Endothelial cell of umbilical vein (primary cell): ENCODE measurements around the gene PGF. TPM values are rescaled to one million over a fixed set of nuclear protein-coding genes. Genes with fewer than 3 reads are reported as not detected.

Experiments
- BruUV-seq: library from RNA; stranded (reverse); fragments of 400-500 nt; replicated peaks from 2 replicates; lab custom pipeline; 2021; lab: Mats Ljungman, UMichigan
- CTCF ChIA-PET: fragments of 300-600, 350-600 bp; sonication (Branson Sonifier 250); formaldehyde crosslinking; loops from one replicate; lab custom pipeline; 2021; ENCODE audit warnings: antibody characterized with exemption, inconsistent platforms; lab: Charles Lee
- POLR2A ChIA-PET: fragments of 300-600, 350-600 bp; sonication (Branson Sonifier 250); formaldehyde crosslinking; loops from one replicate; lab custom pipeline; 2021; ENCODE audit warnings: antibody characterized with exemption, inconsistent platforms; lab: Charles Lee
- DNase-seq: peaks from one replicate; pipeline ENCODE4 v3.0.0-alpha.2; 2011; ENCODE audit warnings: low read depth, low spot score
- FAIRE-seq: peaks from 2 replicates; lab custom pipeline; 2011; peaks lifted over from hg19 to GRCh38; lab: Jason Lieb, UNC
- H2AFZ ChIP-seq: 2 replicates; pipeline ENCODE4 v1.6.0; 2012; ENCODE audit warnings: low read depth, low read length, control low read depth, inconsistent platforms
- H3K27ac ChIP-seq: 2 replicates; pipeline ENCODE4 v1.5.1; 2011; ENCODE audit warnings: low read depth, mild to moderate bottlenecking, control low read depth, low read length, moderate library complexity; ENCODE audit not compliant: insufficient read depth
- H3K27me3 ChIP-seq, 2 experiments: 2 replicates each; pipeline versions ENCODE4 v1.6.0 to v1.6.1; 2011; ENCODE audit warnings: low read length in 2 of 2, mixed read lengths in 1 of 2; ENCODE audit not compliant: control insufficient read depth in 2 of 2, insufficient read depth in 2 of 2
- H3K36me3 ChIP-seq, 2 experiments: 2 replicates in 1 of 2; 3 replicates in 1 of 2; pipeline ENCODE4 v1.5.1; 2011; ENCODE audit warnings: low read length in 2 of 2, mild to moderate bottlenecking in 1 of 2, moderate library complexity in 1 of 2; ENCODE audit not compliant: control insufficient read depth in 2 of 2, insufficient read depth in 2 of 2; ENCODE audit errors: extremely low read depth in 1 of 2
- H3K4me1 ChIP-seq: 3 replicates; pipeline ENCODE4 v1.5.1; 2011; ENCODE audit warnings: mild to moderate bottlenecking, low read length; ENCODE audit not compliant: control insufficient read depth, insufficient read depth; ENCODE audit errors: extremely low read depth
- H3K4me2 ChIP-seq: 2 replicates; pipeline ENCODE4 v1.6.1; 2011; ENCODE audit warnings: low read length, control low read depth, mixed read lengths; ENCODE audit not compliant: insufficient read depth
- H3K4me3 ChIP-seq, 3 experiments: fragments of 200-600 bp in 1 of 3; sonication (generic), shearing (Covaris generic) in 1 of 3; replicated peaks in 1 of 3; 2 replicates each; pipeline ENCODE4 v1.5.1; 2011 to 2016; ENCODE audit warnings: control low read depth in 3 of 3, low read length in 3 of 3, mild to moderate bottlenecking in 2 of 3, inconsistent platforms in 1 of 3, low read depth in 1 of 3, moderate library complexity in 1 of 3; ENCODE audit not compliant: insufficient read depth in 1 of 3
- H3K79me2 ChIP-seq: 2 replicates; pipeline ENCODE4 v1.6.0; 2012; ENCODE audit warnings: low read length, inconsistent platforms; ENCODE audit not compliant: control insufficient read depth, insufficient read depth
- H3K9ac ChIP-seq: replicated peaks from 2 replicates; pipeline ENCODE3; 2011; ENCODE audit warnings: low read length, control low read depth; ENCODE audit not compliant: insufficient read depth; ENCODE audit errors: extremely low read depth
- H3K9me1 ChIP-seq: replicated peaks from 3 replicates; pipeline ENCODE4 v1.6.0; 2011; ENCODE audit warnings: mild to moderate bottlenecking, low read length; ENCODE audit not compliant: control insufficient read depth, insufficient read depth; ENCODE audit errors: extremely low read depth
- H3K9me3 ChIP-seq: replicated peaks from 2 replicates; pipeline ENCODE4 v1.5.1; 2012; ENCODE audit warnings: low read length, inconsistent platforms; ENCODE audit not compliant: control insufficient read depth, insufficient read depth
- H4K20me1 ChIP-seq: replicated peaks from 2 replicates; pipeline ENCODE3; 2011; ENCODE audit warnings: mild to moderate bottlenecking, low read length; ENCODE audit not compliant: control insufficient read depth, insufficient read depth; ENCODE audit errors: extremely low read depth
- EZH2 ChIP-seq: IDR thresholded peaks from 2 replicates; pipeline ENCODE4 v1.6.1; 2012; ENCODE audit warnings: borderline replicate concordance, low read depth, mild to moderate bottlenecking, moderate library complexity, low read length, inconsistent platforms; ENCODE audit not compliant: severe bottlenecking
- FOS ChIP-seq: IDR thresholded peaks from 2 replicates; pipeline ENCODE4 v1.6.1; 2011; ENCODE audit warnings: mild to moderate bottlenecking, low read length, moderate library complexity, borderline replicate concordance; ENCODE audit not compliant: insufficient read depth
- GATA2 ChIP-seq: IDR thresholded peaks from 2 replicates; pipeline ENCODE4 v1.7.0; 2011; ENCODE audit warnings: low read depth, mild to moderate bottlenecking, moderate library complexity, mixed read lengths, low read length; ENCODE audit not compliant: insufficient read length, insufficient read depth
- JUN ChIP-seq: IDR thresholded peaks from 2 replicates; pipeline ENCODE4 v1.6.1; 2011; ENCODE audit warnings: borderline replicate concordance, low read depth; ENCODE audit not compliant: insufficient read length, insufficient read depth
- MYC ChIP-seq: IDR thresholded peaks from one replicate; pipeline ENCODE4 v1.6.1; 2011; ENCODE audit warnings: mild to moderate bottlenecking, low read depth, low read length
- POLR2A ChIP-seq: IDR thresholded peaks from 2 replicates; pipeline ENCODE4 v1.6.1; 2012; ENCODE audit warnings: low read depth, mild to moderate bottlenecking, control low read depth, low read length
- POLR2AphosphoS5 ChIP-seq: IDR thresholded peaks from 2 replicates; pipeline ENCODE4 v1.6.1; 2012; ENCODE audit warnings: low read depth, mild to moderate bottlenecking, control low read depth, low read length, moderate library complexity; ENCODE audit not compliant: insufficient read depth
- dilution Hi-C: fragments of 300-500 bp; cut with MboI; formaldehyde crosslinking; loops from one replicate; pipeline ENCODE4 v1.15.0; 2019; ENCODE audit warnings: low sequenced_read_pairs; ENCODE audit not compliant: extremely low pct_ligation_motif_present
- intact Hi-C: fragments of 100-400 bp; cut with micrococcal nuclease; formaldehyde crosslinking; loops from one replicate; pipeline ENCODE4 v1.10.0; 2022
- polyA plus RNA-seq, 4 experiments: library from polyadenylated mRNA; depleted of rRNA in 3 of 4; stranded (reverse) in 3 of 4; unstranded in 1 of 4; fragments of >200 nt; gene quantifications; 2 replicates each; pipeline versions ENCODE4 v1.2.1 to v1.2.3, GENCODE V29; 2011 to 2012; ENCODE audit warnings: missing spikeins in 1 of 4
- total RNA-seq: library from RNA; stranded (reverse); gene quantifications from 2 replicates; pipeline ENCODE4 v1.2.3, GENCODE V29; 2021
- TF ChIP-seq, protein P1 (sequence below), 2 donors: IDR thresholded peaks; 1 replicate in 1 of 2; 2 replicates in 1 of 2; pipeline ENCODE4 v1.5.1; 2011; ENCODE audit warnings: low read length in 2 of 2, mild to moderate bottlenecking in 2 of 2, moderate library complexity in 2 of 2, control low read depth in 1 of 2, inconsistent platforms in 1 of 2, low read depth in 1 of 2; ENCODE audit not compliant: insufficient read depth in 1 of 2; ENCODE audit errors: extremely low read depth in 1 of 2
- TF ChIP-seq, protein P2 (sequence below): IDR thresholded peaks from 2 replicates; pipeline ENCODE4 v1.6.1; 2011; ENCODE audit not compliant: insufficient read depth, insufficient read length

Gene PGF
- total and polyA plus RNA-seq, 2 donors (not counting 3 experiments of a cell fraction or from before 2014, with no cell fraction given): 89.0 to 206 TPM

DNA sequence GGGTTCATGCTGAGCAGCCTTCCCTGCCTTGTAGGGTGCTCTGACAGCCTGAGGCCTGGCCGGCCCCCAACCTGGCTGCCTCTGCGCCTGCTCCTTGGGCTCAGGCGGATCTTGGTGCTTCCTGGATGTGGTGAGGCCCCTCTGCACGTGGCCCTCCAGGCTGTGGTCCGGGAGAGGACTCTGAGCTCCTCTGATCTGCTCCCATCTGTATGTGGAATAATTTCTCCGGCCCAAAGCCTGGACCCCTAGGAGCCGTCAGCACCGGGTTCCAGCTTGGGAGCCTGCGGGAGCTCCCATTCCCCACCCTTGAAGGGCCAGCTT is 26.0 kb upstream of the PGF start:
- Histone ChIP-seq H3K27ac (peak overlapping the region; percentile 98), H2AFZ (no peak overlapping the region)
- intact Hi-C loops: loop anchor here (1.0 kb wide), 1 partner anchor 8 kb away; no protein-coding TSS in a partner anchor

GRCh38 chr14:74980731-74981461 is 25.5 kb upstream of the PGF start:
- no peaks in the 10 kb centered on the region for H4K20me1 ChIP-seq
- no peak overlapping the region for H3K4me2 ChIP-seq
- peak overlapping the region; percentile 98 for H3K27ac ChIP-seq
- ChIA-PET POLR2A (interaction anchor here (1.5 to 2.6 kb wide), 2 partner anchors 16 to 26 kb away, joined by 7 to 19 read pairs; partner anchors contain the start of gene PGF), CTCF (interaction anchor here (0.6 to 3.4 kb wide), 11 partner anchors 8 to 107 kb away, joined by 3 to 20 read pairs (median 5); partner anchors contain the start of gene PGF)
- peak; percentile 73 for TF ChIP-seq POLR2A
- no peak for TF ChIP-seq MYC
- TF ChIP-seq, protein P1, sequence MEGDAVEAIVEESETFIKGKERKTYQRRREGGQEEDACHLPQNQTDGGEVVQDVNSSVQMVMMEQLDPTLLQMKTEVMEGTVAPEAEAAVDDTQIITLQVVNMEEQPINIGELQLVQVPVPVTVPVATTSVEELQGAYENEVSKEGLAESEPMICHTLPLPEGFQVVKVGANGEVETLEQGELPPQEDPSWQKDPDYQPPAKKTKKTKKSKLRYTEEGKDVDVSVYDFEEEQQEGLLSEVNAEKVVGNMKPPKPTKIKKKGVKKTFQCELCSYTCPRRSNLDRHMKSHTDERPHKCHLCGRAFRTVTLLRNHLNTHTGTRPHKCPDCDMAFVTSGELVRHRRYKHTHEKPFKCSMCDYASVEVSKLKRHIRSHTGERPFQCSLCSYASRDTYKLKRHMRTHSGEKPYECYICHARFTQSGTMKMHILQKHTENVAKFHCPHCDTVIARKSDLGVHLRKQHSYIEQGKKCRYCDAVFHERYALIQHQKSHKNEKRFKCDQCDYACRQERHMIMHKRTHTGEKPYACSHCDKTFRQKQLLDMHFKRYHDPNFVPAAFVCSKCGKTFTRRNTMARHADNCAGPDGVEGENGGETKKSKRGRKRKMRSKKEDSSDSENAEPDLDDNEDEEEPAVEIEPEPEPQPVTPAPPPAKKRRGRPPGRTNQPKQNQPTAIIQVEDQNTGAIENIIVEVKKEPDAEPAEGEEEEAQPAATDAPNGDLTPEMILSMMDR (IDR thresholded peaks at IDR 0.05; ENCODE audit: extremely low read depth in 1 of 2, insufficient read depth in 1 of 2, low read depth in 1 of 2, low read length in 2 of 2): no peak
- peak; percentile 53 for TF ChIP-seq GATA2
- TF ChIP-seq EZH2: no peak
- TF ChIP-seq JUN: no peak
- TF ChIP-seq POLR2AphosphoS5: peak; percentile 97
- TF ChIP-seq FOS: peak; percentile 4
- TF ChIP-seq, protein P2, sequence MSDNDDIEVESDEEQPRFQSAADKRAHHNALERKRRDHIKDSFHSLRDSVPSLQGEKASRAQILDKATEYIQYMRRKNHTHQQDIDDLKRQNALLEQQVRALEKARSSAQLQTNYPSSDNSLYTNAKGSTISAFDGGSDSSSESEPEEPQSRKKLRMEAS: no peak
- FAIRE-seq (peak; percentile 98), DNase-seq (peak; percentile 67)
- no peak overlapping the region for H3K4me3 ChIP-seq
- no peaks in the 10 kb centered on the region for H3K9me3 ChIP-seq
- peak overlapping the region; percentile 79 for H3K9ac ChIP-seq
- H3K9me1 ChIP-seq: no peaks in the 10 kb centered on the region
- H3K36me3 ChIP-seq: no peaks in the 10 kb centered on the region
- H3K4me1 ChIP-seq: peaks cover 53% of the 10 kb centered on the region
- H3K27me3 ChIP-seq: no peaks in the 10 kb centered on the region
- no peaks in the 10 kb centered on the region for H3K79me2 ChIP-seq
- TSS peak; percentile 27 for BruUV-seq
- intact Hi-C loops (loop anchor here (1.0 kb wide), 1 partner anchor 8 kb away; no protein-coding TSS in a partner anchor), dilution Hi-C loops (no loop called here)
- H2AFZ ChIP-seq: peak overlapping the region; percentile 42

More for the DNA sequence above, 26.0 kb upstream of the PGF start:
- Histone ChIP-seq H3K9me1 (no peaks in the 10 kb centered on the region), H3K4me2 (no peak overlapping the region), H3K9ac (peak overlapping the region; percentile 79), H3K4me1 (peaks cover 53% of the 10 kb centered on the region), H3K9me3 (no peaks in the 10 kb centered on the region), H3K4me3 (no peak overlapping the region), H3K36me3 (no peaks in the 10 kb centered on the region), H3K27me3 (no peaks in the 10 kb centered on the region), H4K20me1 (no peaks in the 10 kb centered on the region), H3K79me2 (no peaks in the 10 kb centered on the region)
- CTCF ChIA-PET: interaction anchor here (0.6 to 3.4 kb wide), 10 partner anchors 11 to 107 kb away, joined by 3 to 20 read pairs (median 5); partner anchors contain the start of gene PGF
- FAIRE-seq (no peak), DNase-seq (no peak)
- BruUV-seq: no TSS peak
- dilution Hi-C loops: no loop called here
- POLR2A ChIA-PET: interaction anchor here (0.8 to 2.6 kb wide), 3 partner anchors 16 to 27 kb away, joined by 3 to 19 read pairs (median 7); partner anchors contain the start of genes EIF2B2 and PGF
- TF ChIP-seq JUN (no peak), POLR2A (no peak), FOS (no peak), GATA2 (no peak)
- TF ChIP-seq, protein P2: peak; percentile 18
